NT2/D1 (cell line): ENCODE data around the gene LRRIQ3.
A peak's percentile ranks its signal among the peaks of the same experiment; 100 is the strongest.

Experiments used
- DNase-seq: peaks from one replicate; pipeline ENCODE4 v3.0.0-alpha.2; 2011; ENCODE audit warnings: low read depth, low spot score
- H3K27me3 ChIP-seq: 2 replicates; pipeline ENCODE4 v1.6.0; 2011; ENCODE audit warnings: mild to moderate bottlenecking; ENCODE audit not compliant: insufficient read length, insufficient read depth
- H3K36me3 ChIP-seq: 2 replicates; pipeline ENCODE4 v1.6.1; 2011; ENCODE audit warnings: mild to moderate bottlenecking, low read length, mixed read lengths; ENCODE audit not compliant: insufficient read depth, insufficient read length
- H3K4me1 ChIP-seq: 2 replicates; pipeline ENCODE4 v1.5.1; 2011; ENCODE audit not compliant: insufficient read depth, insufficient read length
- H3K4me3 ChIP-seq: 2 replicates; pipeline ENCODE4 v1.5.1; 2011; ENCODE audit warnings: low read depth; ENCODE audit not compliant: insufficient read length
- H3K9ac ChIP-seq: 2 replicates; pipeline ENCODE4 v1.6.0; 2011; ENCODE audit warnings: low read depth; ENCODE audit not compliant: insufficient read length
- H3K9me3 ChIP-seq: 2 replicates; pipeline ENCODE4 v1.5.1; 2011; ENCODE audit warnings: mild to moderate bottlenecking, low read length; ENCODE audit not compliant: insufficient read depth
- SUZ12 ChIP-seq: IDR thresholded peaks from 2 replicates; pipeline ENCODE4 v1.6.1; 2011; ENCODE audit not compliant: insufficient read length, insufficient read depth; ENCODE audit errors: extremely low read depth
- YY1 ChIP-seq: IDR thresholded peaks from 2 replicates; pipeline ENCODE4 v1.6.1; 2011; ENCODE audit not compliant: insufficient read length, insufficient read depth
- ZNF274 ChIP-seq: IDR thresholded peaks from 2 replicates; pipeline ENCODE4 v1.6.1; 2011; ENCODE audit warnings: mild to moderate bottlenecking, low read depth, low read length

LRRIQ3 gene

GRCh38 chr1:74012583-74012982, 185.4 kb downstream of the LRRIQ3 start:
- Histone ChIP-seq H3K4me3 (no peak overlapping the region), H3K4me1 (peaks cover 2% of the 10 kb centered on the region), H3K9me3 (no peaks in the 10 kb centered on the region), H3K27me3 (no peaks in the 10 kb centered on the region), H3K36me3 (no peaks in the 10 kb centered on the region), H3K9ac (no peak overlapping the region)
- TF ChIP-seq SUZ12, result no peak
- no peak for TF ChIP-seq YY1
- no peak for TF ChIP-seq ZNF274
- no peak for DNase-seq

GRCh38 chr1:74011736-74012135, 186.2 kb downstream of the LRRIQ3 start:
- TF ChIP-seq ZNF274 (no peak), YY1 (no peak), SUZ12 (no peak)
- peaks cover 2% of the 10 kb centered on the region for H3K4me1 ChIP-seq
- no peaks in the 10 kb centered on the region for H3K27me3 ChIP-seq
- no peak overlapping the region for H3K4me3 ChIP-seq
- no peaks in the 10 kb centered on the region for H3K36me3 ChIP-seq
- no peak overlapping the region for H3K9ac ChIP-seq
- no peak for DNase-seq
- no peaks in the 10 kb centered on the region for H3K9me3 ChIP-seq

- no peaks in the 10 kb centered on the region for H3K27me3 ChIP-seq
- no peak for DNase-seq
- no peak overlapping the region for H3K9ac ChIP-seq
- H3K4me3 ChIP-seq, result no peak overlapping the region
- H3K9me3 ChIP-seq, result no peaks in the 10 kb centered on the region
- H3K36me3 ChIP-seq, result no peaks in the 10 kb centered on the region
- TF ChIP-seq SUZ12, result no peak
- TF ChIP-seq ZNF274, result no peak
- TF ChIP-seq YY1, result no peak
- peaks cover 2% of the 10 kb centered on the region for H3K4me1 ChIP-seq
These were observed 187.8 kb downstream of the LRRIQ3 start for GRCh38 chr1:74010206-74010605.

- Histone ChIP-seq H3K9me3 (peaks cover 17% of the 10 kb centered on the region; the same call in 1 of the 2 replicates), H3K27me3 (no peaks in the 10 kb centered on the region), H3K4me3 (no peak overlapping the region), H3K9ac (no peak overlapping the region), H3K4me1 (no peaks in the 10 kb centered on the region), H3K36me3 (no peaks in the 10 kb centered on the region)
- no peak for DNase-seq
- TF ChIP-seq SUZ12 (no peak), YY1 (no peak), ZNF274 (no peak)
These were observed 192.4 kb downstream of the LRRIQ3 start for GRCh38 chr1:74005533-74005932.

- no peaks in the 10 kb centered on the region for H3K4me1 ChIP-seq
- H3K36me3 ChIP-seq, result no peaks in the 10 kb centered on the region
- H3K4me3 ChIP-seq, result no peak overlapping the region
- no peak overlapping the region for H3K9ac ChIP-seq
- H3K9me3 ChIP-seq, result peaks cover 17% of the 10 kb centered on the region; the same call in 1 of the 2 replicates
- no peaks in the 10 kb centered on the region for H3K27me3 ChIP-seq
- DNase-seq, result no peak
- TF ChIP-seq YY1, result no peak
- no peak for TF ChIP-seq SUZ12
- no peak for TF ChIP-seq ZNF274
These were observed 194.2 kb downstream of the LRRIQ3 start for GRCh38 chr1:74003806-74004205.

- H3K9me3 ChIP-seq, result peaks cover 16% of the 10 kb centered on the region; the same call in 1 of the 2 replicates
- no peak for TF ChIP-seq ZNF274
- TF ChIP-seq SUZ12, result no peak
- peak; percentile 51 for DNase-seq
- H3K4me1 ChIP-seq, result no peaks in the 10 kb centered on the region
- H3K27me3 ChIP-seq, result no peaks in the 10 kb centered on the region
- no peaks in the 10 kb centered on the region for H3K36me3 ChIP-seq
- H3K4me3 ChIP-seq, result no peak overlapping the region
- no peak overlapping the region for H3K9ac ChIP-seq
These were observed 199.5 kb downstream of the LRRIQ3 start for GRCh38 chr1:73998348-73998959.

GRCh38 chr1:73980324-73981040, 217.5 kb downstream of the LRRIQ3 start:
- no peak overlapping the region for H3K4me3 ChIP-seq
- H3K27me3 ChIP-seq, result no peaks in the 10 kb centered on the region
- H3K4me1 ChIP-seq, result no peaks in the 10 kb centered on the region
- H3K9ac ChIP-seq, result no peak overlapping the region
- H3K36me3 ChIP-seq, result no peaks in the 10 kb centered on the region
- no peak for DNase-seq
- peaks cover 21% of the 10 kb centered on the region; the same call in 1 of the 2 replicates for H3K9me3 ChIP-seq
- TF ChIP-seq YY1, result no peak
- TF ChIP-seq SUZ12, result no peak
- no peak for TF ChIP-seq ZNF274
